NK-92 (cell line): ENCODE data around the gene PTGER3.
"Not testable (repeated sequence)": the region's sequence is repeated elsewhere in the genome, so short reads cannot be mapped to it uniquely, and the experiment has no call there.

Experiments used
- DNase-seq: peaks from one replicate; lab custom pipeline; 2025; ENCODE audit not compliant: unreplicated experiment; lab: John Stamatoyannopoulos, UW

The PTGER3 gene

GRCh38 chr1:70961374-70961975 lies 86.1 kb downstream of the PTGER3 start:
- no peak for DNase-seq

DNA sequence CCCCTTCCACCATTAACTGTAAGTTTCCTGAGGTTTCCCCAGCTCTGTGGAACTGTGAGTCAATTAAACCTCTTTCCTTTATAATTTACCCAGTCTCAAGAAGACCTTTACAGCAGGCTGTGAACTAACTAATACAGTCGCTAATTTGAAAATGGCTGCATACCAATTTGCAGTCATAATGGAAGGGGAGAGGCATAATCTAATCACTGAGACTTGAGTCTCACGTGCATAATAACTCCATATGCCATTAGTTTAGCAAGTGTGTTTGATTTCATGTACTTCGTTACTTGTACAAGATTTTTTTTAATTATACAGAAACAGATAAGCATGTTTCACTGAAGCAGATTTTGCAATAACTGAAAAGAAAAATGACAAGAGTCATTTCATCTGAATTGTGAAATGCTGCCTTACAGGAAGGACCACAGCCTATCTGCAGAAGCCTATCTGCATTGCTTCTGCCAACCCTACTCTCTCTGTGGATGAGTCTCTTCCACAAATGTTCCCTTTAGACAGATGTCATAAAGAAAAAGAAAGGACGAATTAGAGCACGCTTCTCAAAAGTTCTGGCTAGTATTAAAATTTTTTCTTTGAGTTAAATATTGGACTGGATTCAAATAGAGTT lies 99.1 kb downstream of the PTGER3 start:
- no peak for DNase-seq

- DNase-seq, result no peak
Observed at GRCh38 chr1:70947835-70948234, 99.8 kb downstream of the PTGER3 start.

DNA sequence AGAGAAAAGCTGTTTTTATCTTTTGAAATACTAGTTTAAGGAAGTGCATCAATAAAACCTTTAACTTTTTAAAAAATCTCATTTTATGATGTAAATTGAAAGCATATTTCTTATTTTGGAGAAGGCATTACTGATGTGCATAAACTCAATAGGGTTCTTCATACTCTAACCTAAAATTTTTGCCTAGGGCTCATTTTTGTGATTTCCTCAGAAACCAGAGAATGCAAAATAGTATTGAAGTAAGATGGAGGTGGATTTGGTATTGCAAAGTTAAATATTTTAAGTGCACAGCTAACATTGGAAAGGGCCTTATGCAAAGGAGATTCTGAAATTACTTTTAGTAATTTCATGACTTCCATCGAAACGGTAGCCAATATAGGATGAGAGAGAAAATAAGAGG lies 101.9 kb downstream of the PTGER3 start:
- DNase-seq, result no peak

DNA sequence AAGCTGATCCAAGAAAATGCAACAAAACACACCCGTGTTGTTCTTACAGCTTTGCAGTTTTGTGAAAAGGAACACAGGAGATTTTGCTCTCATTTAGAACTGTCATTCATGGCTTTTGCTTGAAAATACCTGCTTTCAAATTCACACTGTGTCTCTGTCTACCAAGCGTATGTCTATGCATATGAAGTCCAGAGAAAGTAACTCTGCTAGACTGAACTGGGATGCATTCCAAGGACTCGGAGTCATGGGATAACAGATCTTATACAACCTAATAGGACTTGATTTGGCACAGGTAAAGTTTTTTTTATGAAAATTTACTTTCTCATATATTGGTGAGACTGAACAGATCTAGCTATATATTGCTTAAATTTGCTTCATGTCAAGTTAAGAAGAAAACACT lies 102.4 kb downstream of the PTGER3 start:
- DNase-seq, result no peak

- DNase-seq, result no peak
Observed at GRCh38 chr1:70941563-70941962, 106.1 kb downstream of the PTGER3 start.

- not testable (repeated sequence) for DNase-seq
Observed at GRCh38 chr1:70940398-70940797, 107.2 kb downstream of the PTGER3 start.

GRCh38 chr1:70934194-70934961 lies 113.2 kb downstream of the PTGER3 start:
- no peak for DNase-seq

DNA sequence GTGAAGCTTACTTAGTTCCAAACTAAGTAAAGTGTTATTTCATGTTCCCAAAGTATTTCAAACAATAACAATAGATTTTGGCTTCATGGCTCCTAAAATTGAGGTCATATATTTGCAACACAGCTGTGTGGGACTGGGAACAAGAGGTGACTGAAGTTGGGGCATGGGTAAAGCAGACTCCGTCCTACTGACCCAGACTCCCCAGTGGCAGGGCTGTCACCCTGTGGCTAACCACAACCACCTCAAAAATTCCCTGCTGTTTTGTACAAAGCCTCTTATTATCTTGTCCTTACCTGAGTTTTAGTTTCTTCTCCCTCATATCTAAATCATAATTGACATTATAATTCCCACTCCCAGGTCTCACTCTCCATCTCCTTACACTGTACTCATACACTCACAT lies 117.6 kb downstream of the PTGER3 start:
- no peak for DNase-seq

GRCh38 chr1:70922196-70922595 lies 125.4 kb downstream of the PTGER3 start:
- DNase-seq, result no peak
